Coronary artery (tissue), 2 donors: Measurements from ENCODE around the gene TSSC4.

Source experiments
- DNase-seq: peaks from one replicate; pipeline ENCODE4 v3.0.0-alpha.2; 2017; ENCODE audit warnings: low spot score
- H3K27ac ChIP-seq, 2 donors: fragments of 200-600 bp; sonication (generic); one replicate each; pipeline ENCODE4 v1.5.1; 2016 to 2019
- H3K4me3 ChIP-seq: fragments of 200-600 bp; sonication (generic); 2 replicates; pipeline ENCODE4 v1.5.1; 2016; ENCODE audit warnings: mild to moderate bottlenecking, moderate library complexity
- CTCF ChIP-seq: fragments of 200-600 bp; sonication (generic); IDR thresholded peaks from one replicate; pipeline ENCODE4 v1.5.1; 2019; ENCODE audit warnings: antibody characterized with exemption

The TSSC4 gene

GRCh38 chr11:2387266-2387987, 13.1 kb upstream of the TSSC4 start:
- Histone ChIP-seq H3K27ac (peak overlapping the region; percentile 62 to 70), H3K4me3 (peak overlapping the region; percentile 3)
- no peak for DNase-seq
- no peak for TF ChIP-seq CTCF

- Histone ChIP-seq H3K4me3 (peak overlapping the region; percentile 31), H3K27ac (peak overlapping the region in 1 of 2 donors; percentile 81)
- no peak for TF ChIP-seq CTCF
- no peak for DNase-seq
Measured at GRCh38 chr11:2388431-2389376, 11.8 kb upstream of the TSSC4 start.

GRCh38 chr11:2389377-2390026, 11.0 kb upstream of the TSSC4 start:
- no peak for DNase-seq
- peak overlapping the region; percentile 31 for H3K4me3 ChIP-seq
- peak overlapping the region in 1 of 2 donors; percentile 81 for H3K27ac ChIP-seq
- TF ChIP-seq CTCF = no peak

GRCh38 chr11:2390091-2390724, 10.3 kb upstream of the TSSC4 start:
- peak overlapping the region; percentile 52 to 81 for H3K27ac ChIP-seq
- no peak for TF ChIP-seq CTCF
- H3K4me3 ChIP-seq = peak overlapping the region; percentile 37
- no peak for DNase-seq

GRCh38 chr11:2390725-2391151, 9.8 kb upstream of the TSSC4 start:
- Histone ChIP-seq H3K4me3 (peak overlapping the region; percentile 37), H3K27ac (peak overlapping the region; percentile 52 to 81)
- DNase-seq = no peak
- TF ChIP-seq CTCF = no peak

GRCh38 chr11:2391181-2391975, 9.2 kb upstream of the TSSC4 start:
- no peak for DNase-seq
- Histone ChIP-seq H3K27ac (peak overlapping the region; percentile 34 to 81), H3K4me3 (peak overlapping the region; percentile 37)
- no peak for TF ChIP-seq CTCF
